Fibroblast of lung (primary cell): ENCODE data around the gene UST. TPM values are rescaled to one million over a fixed set of nuclear protein-coding genes. Genes with fewer than 3 reads are reported as not detected.

Source experiments
- DNase-seq, 2 donors: peaks; one replicate each; pipeline versions ENCODE4 v3.0.0 to v3.0.0-alpha.2; 2010; ENCODE audit warnings: low read depth in 2 of 2
- H2AFZ ChIP-seq: 2 replicates; pipeline ENCODE4 v1.5.1; 2012; ENCODE audit warnings: low read length, control low read depth, inconsistent platforms
- H3K27ac ChIP-seq: 2 replicates; pipeline ENCODE4 v1.5.1; 2011; ENCODE audit warnings: low read length, control low read depth; ENCODE audit not compliant: insufficient read depth
- H3K27me3 ChIP-seq: 2 replicates; pipeline ENCODE4 v1.5.1; 2011; ENCODE audit warnings: mild to moderate bottlenecking, low read length; ENCODE audit not compliant: control insufficient read depth, insufficient read depth
- H3K36me3 ChIP-seq: 2 replicates; pipeline ENCODE4 v1.5.1; 2011; ENCODE audit warnings: low read length; ENCODE audit not compliant: control insufficient read depth, insufficient read depth
- H3K4me1 ChIP-seq: 2 replicates; pipeline ENCODE4 v1.5.1; 2011; ENCODE audit warnings: low read length; ENCODE audit not compliant: control insufficient read depth, insufficient read depth; ENCODE audit errors: extremely low read depth
- H3K4me2 ChIP-seq: 2 replicates; pipeline ENCODE4 v1.5.1; 2011; ENCODE audit warnings: low read length, control low read depth; ENCODE audit not compliant: insufficient read depth; ENCODE audit errors: extremely low read depth
- H3K4me3 ChIP-seq, 4 experiments: fragments of 200-600 bp in 1 of 4; sonication (generic) in 1 of 4; replicated peaks in 1 of 4; 2 replicates each; pipeline ENCODE4 v1.5.1; 2011 to 2016; ENCODE audit warnings: low read length in 4 of 4, low read depth in 3 of 4, mild to moderate bottlenecking in 3 of 4, control low read depth in 2 of 4, inconsistent platforms in 1 of 4, mixed read lengths in 1 of 4; ENCODE audit not compliant: insufficient read depth in 1 of 4; ENCODE audit errors: control extremely low read depth in 1 of 4
- H3K79me2 ChIP-seq: 2 replicates; pipeline ENCODE4 v1.5.1; 2012; ENCODE audit warnings: mild to moderate bottlenecking, low read length, inconsistent platforms; ENCODE audit not compliant: control insufficient read depth, insufficient read depth
- H3K9ac ChIP-seq: 2 replicates; pipeline ENCODE4 v1.5.1; 2011; ENCODE audit warnings: mild to moderate bottlenecking, low read length, control low read depth; ENCODE audit not compliant: insufficient read depth
- H3K9me3 ChIP-seq: 2 replicates; pipeline ENCODE4 v1.5.1; 2012; ENCODE audit warnings: low read depth, low read length; ENCODE audit not compliant: control insufficient read depth, insufficient read depth
- H4K20me1 ChIP-seq: 2 replicates; pipeline ENCODE4 v1.5.1; 2011; ENCODE audit warnings: low read length; ENCODE audit not compliant: control insufficient read depth, insufficient read depth; ENCODE audit errors: extremely low read depth
- CTCF ChIP-seq, 2 donors: IDR thresholded peaks in 1 of 2; conservative IDR thresholded peaks in 1 of 2; 1 replicate in 1 of 2; 2 replicates in 1 of 2; pipeline ENCODE4 v1.5.1; 2011 to 2012; ENCODE audit warnings: low read length in 2 of 2, control low read depth in 1 of 2, inconsistent platforms in 1 of 2, low read depth in 1 of 2, mild to moderate bottlenecking in 1 of 2
- EZH2 ChIP-seq: IDR thresholded peaks from 2 replicates; pipeline ENCODE4 v1.5.1; 2012; ENCODE audit warnings: low read length, control low read depth, mild to moderate bottlenecking; ENCODE audit errors: missing control alignments
- polyA plus RNA-seq, 2 donors: library from polyadenylated mRNA; depleted of rRNA in 1 of 2; stranded (reverse) in 1 of 2; unstranded in 1 of 2; fragments of >200 nt; gene quantifications; 2 replicates each; pipeline ENCODE4 v1.2.1, GENCODE V29; 2011 to 2012; ENCODE audit warnings: missing spikeins in 1 of 2
- total RNA-seq: library from RNA; depleted of rRNA; stranded (reverse); fragments of >200 nt; gene quantifications from 2 replicates; pipeline ENCODE4 v1.2.1, GENCODE V29; 2014

UST gene
- total and polyA plus RNA-seq, 2 donors (not counting 1 experiment from before 2014, with no cell fraction given), result 6.8 to 19.5 TPM

- DNase-seq, result peak in 1 of 2 donors; percentile 76
- Histone ChIP-seq H2AFZ (no peak overlapping the region), H3K4me1 (peaks cover 5% of the 10 kb centered on the region), H4K20me1 (no peaks in the 10 kb centered on the region), H3K27ac (no peak overlapping the region), H3K4me3 (no peak overlapping the region), H3K79me2 (no peaks in the 10 kb centered on the region), H3K9ac (no peak overlapping the region), H3K27me3 (no peaks in the 10 kb centered on the region), H3K9me3 (no peaks in the 10 kb centered on the region), H3K36me3 (no peaks in the 10 kb centered on the region), H3K4me2 (no peak overlapping the region)
- TF ChIP-seq CTCF (conservative IDR thresholded peaks at IDR 0.05 in 1 of 2, IDR thresholded peaks at IDR 0.05 in 1 of 2; ENCODE audit: low read depth in 1 of 2, low read length in 2 of 2) (no peak), EZH2 (no peak)
These were observed 142.0 kb downstream of the UST start for GRCh38 chr6:148888856-148889255.

GRCh38 chr6:148890096-148890495 is 143.3 kb downstream of the UST start:
- Histone ChIP-seq H3K27me3 (no peaks in the 10 kb centered on the region), H2AFZ (no peak overlapping the region), H3K4me1 (peaks cover 2% of the 10 kb centered on the region), H3K9ac (no peak overlapping the region), H3K36me3 (no peaks in the 10 kb centered on the region), H3K9me3 (no peaks in the 10 kb centered on the region), H4K20me1 (no peaks in the 10 kb centered on the region), H3K4me3 (no peak overlapping the region), H3K27ac (no peak overlapping the region), H3K4me2 (no peak overlapping the region), H3K79me2 (no peaks in the 10 kb centered on the region)
- TF ChIP-seq CTCF (conservative IDR thresholded peaks at IDR 0.05 in 1 of 2, IDR thresholded peaks at IDR 0.05 in 1 of 2; ENCODE audit: low read depth in 1 of 2, low read length in 2 of 2) (no peak), EZH2 (no peak)
- no peak for DNase-seq

- no peak overlapping the region for H3K4me2 ChIP-seq
- no peak overlapping the region for H3K9ac ChIP-seq
- H3K27me3 ChIP-seq, result no peaks in the 10 kb centered on the region
- no peak overlapping the region for H2AFZ ChIP-seq
- H3K4me1 ChIP-seq, result peaks cover 2% of the 10 kb centered on the region
- H3K79me2 ChIP-seq, result no peaks in the 10 kb centered on the region
- H3K27ac ChIP-seq, result no peak overlapping the region
- H4K20me1 ChIP-seq, result no peaks in the 10 kb centered on the region
- DNase-seq, result no peak
- TF ChIP-seq CTCF (conservative IDR thresholded peaks at IDR 0.05 in 1 of 2, IDR thresholded peaks at IDR 0.05 in 1 of 2; ENCODE audit: low read depth in 1 of 2, low read length in 2 of 2) (no peak), EZH2 (no peak)
- no peaks in the 10 kb centered on the region for H3K36me3 ChIP-seq
- H3K9me3 ChIP-seq, result no peaks in the 10 kb centered on the region
- H3K4me3 ChIP-seq, result no peak overlapping the region
These were observed 144.0 kb downstream of the UST start for GRCh38 chr6:148890652-148891404.
